GM12865 (cell line): ENCODE data around the gene KLB.
"Not testable (repeated sequence)": the region's sequence is repeated elsewhere in the genome, so short reads cannot be mapped to it uniquely, and the experiment has no call there.

Experiments used
- DNase-seq: peaks from one replicate; pipeline ENCODE4 v3.0.0; 2010; ENCODE audit warnings: low read depth
- H3K4me3 ChIP-seq: 2 replicates; pipeline ENCODE4 v1.5.1; 2011; ENCODE audit warnings: mild to moderate bottlenecking, low read depth, low read length, control low read depth
- CTCF ChIP-seq: IDR thresholded peaks from 2 replicates; pipeline ENCODE4 v1.5.1; 2011; ENCODE audit warnings: low read length, control low read depth, low read depth, inconsistent platforms; ENCODE audit not compliant: insufficient read depth; ENCODE audit errors: missing control alignments

KLB gene

DNA sequence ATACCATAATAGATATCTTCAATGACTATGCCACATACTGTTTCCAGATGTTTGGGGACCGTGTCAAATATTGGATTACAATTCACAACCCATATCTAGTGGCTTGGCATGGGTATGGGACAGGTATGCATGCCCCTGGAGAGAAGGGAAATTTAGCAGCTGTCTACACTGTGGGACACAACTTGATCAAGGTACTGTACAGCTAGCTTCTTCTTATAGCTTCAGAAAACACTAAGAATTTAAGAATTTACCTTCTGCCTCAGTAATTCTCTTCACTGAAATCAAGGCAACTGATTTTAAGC, 805 bp downstream of the KLB start:
- no peak for TF ChIP-seq CTCF
- H3K4me3 ChIP-seq = no peak overlapping the region
- no peak for DNase-seq

DNA sequence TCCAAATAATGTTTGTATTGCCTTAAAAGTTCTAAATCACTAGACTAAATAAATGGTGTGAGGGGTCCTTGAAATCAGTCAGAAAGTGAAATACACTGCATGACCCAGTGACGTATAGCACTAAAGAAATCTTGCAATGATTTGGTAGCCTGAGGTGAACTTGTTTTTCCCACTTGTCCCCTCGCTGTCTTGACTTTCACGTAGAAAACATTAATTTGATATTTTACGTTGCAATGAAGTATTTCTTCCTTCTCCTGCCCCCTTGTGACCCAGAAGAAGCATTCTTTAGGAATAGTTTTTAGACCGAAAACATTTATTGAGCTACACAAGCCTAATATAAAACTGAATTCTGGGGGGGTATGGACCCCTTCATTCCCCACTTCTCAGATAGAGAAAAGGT, 3.7 kb downstream of the KLB start:
- H3K4me3 ChIP-seq = no peak overlapping the region
- DNase-seq = peak; percentile 3
- TF ChIP-seq CTCF = peak; percentile 10

DNA sequence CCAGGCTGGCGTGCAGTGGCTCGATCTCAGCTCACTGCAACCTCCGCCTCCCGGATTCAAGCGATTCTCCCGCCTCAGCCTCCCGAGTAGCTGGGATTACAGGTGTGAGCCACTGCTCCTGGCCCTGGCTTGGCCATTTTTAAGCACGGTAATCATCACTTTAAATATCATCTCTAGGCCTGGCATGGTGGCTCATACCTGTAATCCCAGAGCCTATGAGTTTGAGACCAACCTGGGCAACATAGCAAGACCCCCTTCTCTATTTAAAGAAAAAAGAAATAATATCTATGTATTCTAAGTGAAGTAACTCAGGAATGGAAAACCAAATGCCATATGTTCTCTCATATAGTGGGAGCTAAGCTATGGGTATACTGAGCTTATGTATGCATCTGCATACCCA, 4.8 kb downstream of the KLB start:
- not testable (repeated sequence) for DNase-seq, H3K4me3 ChIP-seq

DNA sequence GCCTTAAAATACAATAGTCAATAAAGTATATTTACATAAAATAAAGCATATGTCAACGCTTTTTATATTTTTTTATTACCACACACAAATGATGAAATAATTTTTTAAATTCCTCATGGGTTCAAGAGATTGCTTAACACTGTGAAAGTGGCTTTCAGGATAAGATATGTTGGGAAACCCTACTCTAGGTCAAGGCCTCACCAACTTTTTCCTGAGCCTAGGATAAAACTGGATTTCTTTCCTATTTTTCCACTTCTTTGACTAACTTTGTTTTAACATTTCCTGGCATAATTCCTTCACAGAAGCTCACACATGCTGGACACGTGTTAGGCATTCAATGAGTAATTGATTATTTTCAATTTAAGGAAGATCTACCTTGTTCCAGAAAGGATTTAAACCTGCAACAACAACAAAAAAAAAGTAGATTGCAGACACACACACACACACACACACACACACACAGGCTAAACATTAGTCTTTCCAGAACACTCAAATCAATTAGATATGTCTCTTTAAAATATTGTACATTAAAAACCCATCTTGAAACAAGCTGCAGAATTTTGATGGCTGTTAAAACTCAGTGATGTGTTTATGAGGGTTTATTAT, 9.1 kb downstream of the KLB start:
- no peak overlapping the region for H3K4me3 ChIP-seq
- DNase-seq = no peak
- no peak for TF ChIP-seq CTCF

DNA sequence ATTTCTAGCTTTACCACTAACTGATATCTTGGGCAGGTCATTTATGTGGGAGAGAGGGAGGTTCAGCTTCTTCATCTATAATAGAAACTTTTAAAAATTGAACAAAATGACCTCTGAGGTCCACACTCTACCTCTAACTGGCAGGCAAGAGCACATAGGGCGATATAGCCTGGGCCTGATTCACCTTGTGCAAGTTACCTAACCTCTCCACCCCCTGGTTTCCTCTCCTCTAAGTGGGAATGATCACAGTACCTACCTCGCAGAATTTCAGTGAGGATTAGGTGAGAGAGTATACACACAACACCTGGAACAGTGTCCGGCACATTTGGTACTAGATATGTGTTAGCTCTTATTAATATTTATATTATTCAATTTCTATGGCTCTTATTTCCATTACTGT, 15.5 kb downstream of the KLB start:
- no peak for TF ChIP-seq CTCF

GRCh38 chr4:39425297-39425696, 18.6 kb downstream of the KLB start:
- not testable (repeated sequence) for DNase-seq, H3K4me3 ChIP-seq

More for the DNA sequence above, 15.5 kb downstream of the KLB start:
- DNase-seq = no peak
- H3K4me3 ChIP-seq = no peak overlapping the region

- H3K4me3 ChIP-seq = no peak overlapping the region
- TF ChIP-seq CTCF = no peak
- no peak for DNase-seq
These were observed 20.0 kb downstream of the KLB start for GRCh38 chr4:39426728-39427127.

DNA sequence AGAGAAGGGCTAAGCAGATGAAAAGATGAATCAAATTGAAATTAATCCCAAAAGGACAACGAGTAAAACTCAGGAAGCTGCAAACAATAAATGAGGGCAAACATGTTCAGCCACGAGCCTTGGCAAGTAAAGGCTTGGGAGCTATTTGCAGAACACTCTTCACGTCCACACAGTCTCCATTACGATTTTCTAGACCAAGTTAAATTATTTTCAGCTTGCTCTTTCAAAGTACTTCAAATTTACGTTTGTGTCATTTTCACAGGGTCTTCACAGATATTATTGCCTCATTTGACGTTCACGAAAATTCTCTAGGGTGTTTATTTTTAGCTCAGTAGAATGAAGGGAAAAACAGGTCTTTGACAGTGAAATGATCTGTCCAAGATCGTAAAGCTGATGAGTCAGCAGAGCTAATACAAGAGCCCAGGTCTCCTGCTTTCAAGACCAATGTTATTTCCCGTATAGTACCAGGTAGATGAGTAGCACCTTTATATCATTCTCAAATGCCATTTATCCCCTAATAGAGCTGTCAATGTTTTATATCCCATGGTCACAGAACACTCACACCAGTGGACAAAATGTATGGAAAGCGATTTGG, 20.9 kb downstream of the KLB start:
- no peak for DNase-seq
- TF ChIP-seq CTCF = no peak
- no peak overlapping the region for H3K4me3 ChIP-seq
